SK-N-SH (cell line): ENCODE data around the gene PRRT4. TPM values are rescaled to one million over a fixed set of nuclear protein-coding genes. Genes with fewer than 3 reads are reported as not detected.

Experiments used
- CTCF ChIA-PET: fragments of 300-600, 350-600 bp; formaldehyde crosslinking; extraction: SDS; loops from one replicate; lab custom pipeline; 2021; lab: Yijun Ruan, JAX
- POLR2A ChIA-PET: fragments of 350-600 bp; sonication (Branson Sonifier 250); formaldehyde crosslinking; extraction: SDS; loops from one replicate; lab custom pipeline; 2020; ENCODE audit warnings: antibody characterized with exemption, inconsistent platforms; lab: Yijun Ruan, JAX
- DNase-seq: peaks from one replicate; pipeline ENCODE4 v3.0.0; 2012
- H2AFZ ChIP-seq: fragments of 200-600 bp; sonication (generic); 2 replicates; pipeline ENCODE4 v1.8.1; 2016; ENCODE audit warnings: antibody characterized with exemption, mild to moderate bottlenecking, low read depth
- H3F3A ChIP-seq: fragments of 200-600 bp; sonication (generic); replicated peaks from 2 replicates; pipeline ENCODE3; 2016; ENCODE audit warnings: antibody characterized with exemption, mild to moderate bottlenecking; ENCODE audit not compliant: insufficient read depth
- H3K27ac ChIP-seq, 2 experiments: fragments of 200-500 bp in 1 of 2; fragments of 200-600 bp in 1 of 2; sonication (Bioruptor generic) in 1 of 2; sonication (generic), shearing (Covaris generic) in 1 of 2; 2 replicates each; pipeline versions ENCODE4 v1.5.1 to v1.6.1; 2014 to 2016; ENCODE audit warnings: low read depth in 2 of 2, inconsistent platforms in 1 of 2, low read length in 1 of 2, mild to moderate bottlenecking in 1 of 2, mixed read lengths in 1 of 2
- H3K27me3 ChIP-seq: fragments of 200-600 bp; sonication (generic), shearing (Covaris generic); 2 replicates; pipeline ENCODE4 v1.6.1; 2016; ENCODE audit warnings: mixed run types; ENCODE audit not compliant: insufficient read depth
- H3K36me3 ChIP-seq, 2 experiments: fragments of 200-500 bp in 1 of 2; fragments of 200-600 bp in 1 of 2; sonication (Bioruptor generic) in 1 of 2; sonication (generic) in 1 of 2; replicated peaks in 1 of 2; 2 replicates each; pipeline versions ENCODE3 to v1.5.1; 2014 to 2016; ENCODE audit warnings: low read length in 1 of 2, mild to moderate bottlenecking in 1 of 2; ENCODE audit not compliant: insufficient read depth in 2 of 2, control insufficient read depth in 1 of 2
- H3K4me1 ChIP-seq, 2 experiments: fragments of 200-500 bp in 1 of 2; fragments of 200-600 bp in 1 of 2; sonication (Bioruptor generic) in 1 of 2; sonication (generic), shearing (Covaris generic) in 1 of 2; 2 replicates each; pipeline versions ENCODE4 v1.5.1 to v1.6.1; 2014 to 2016; ENCODE audit warnings: low read depth in 1 of 2, low read length in 1 of 2, mixed run types in 1 of 2; ENCODE audit not compliant: insufficient read depth in 2 of 2, control insufficient read depth in 1 of 2
- H3K4me2 ChIP-seq: fragments of 200-600 bp; sonication (generic), shearing (Covaris generic); 2 replicates; pipeline ENCODE4 v1.6.1; 2017; ENCODE audit warnings: mixed run types
- H3K4me3 ChIP-seq, 2 experiments: fragments of 200-500 bp in 1 of 2; fragments of 200-600 bp in 1 of 2; sonication (Bioruptor generic) in 1 of 2; sonication (generic), shearing (Covaris generic) in 1 of 2; 2 replicates each; pipeline versions ENCODE4 v1.5.1 to v1.8.1; 2014 to 2016; ENCODE audit warnings: low read depth in 2 of 2, inconsistent platforms in 1 of 2, low read length in 1 of 2, mild to moderate bottlenecking in 1 of 2, mixed read lengths in 1 of 2, moderate library complexity in 1 of 2
- H3K79me2 ChIP-seq: fragments of 200-600 bp; sonication (generic); 2 replicates; pipeline ENCODE4 v1.8.1; 2017; ENCODE audit warnings: mild to moderate bottlenecking; ENCODE audit not compliant: insufficient read depth
- H3K9ac ChIP-seq: fragments of 200-600 bp; sonication (generic); 2 replicates; pipeline ENCODE4 v1.6.1; 2017; ENCODE audit warnings: mixed run types
- H3K9me2 ChIP-seq: fragments of 200-600 bp; sonication (generic); 2 replicates; pipeline ENCODE4 v1.6.1; 2017; ENCODE audit warnings: mixed run types
- H3K9me3 ChIP-seq: fragments of 200-600 bp; sonication (generic); 2 replicates; pipeline ENCODE4 v1.6.1; 2017; ENCODE audit warnings: mixed run types, mild to moderate bottlenecking, moderate library complexity
- H4K20me1 ChIP-seq: fragments of 200-600 bp; sonication (generic); 2 replicates; pipeline ENCODE4 v1.6.1; 2017; ENCODE audit warnings: mild to moderate bottlenecking, mixed run types; ENCODE audit not compliant: insufficient read depth
- CHD2 ChIP-seq: fragments of 150-350 bp; IDR thresholded peaks from 2 replicates; pipeline ENCODE4 v1.6.1; 2018; ENCODE audit warnings: low read length; ENCODE audit not compliant: partially characterized antibody
- EP300 ChIP-seq, 2 experiments: IDR thresholded peaks; 2 replicates each; pipeline versions ENCODE4 v1.4.0 to v1.6.1; 2012; ENCODE audit warnings: borderline replicate concordance in 1 of 2, low read depth in 1 of 2, low read length in 1 of 2
- FOSL2 ChIP-seq: IDR thresholded peaks from 2 replicates; pipeline ENCODE4 v1.4.0; 2012; ENCODE audit warnings: low read depth, mild to moderate bottlenecking, moderate library complexity, borderline replicate concordance
- FOXM1 ChIP-seq: IDR thresholded peaks from 2 replicates; pipeline ENCODE4 v1.4.0; 2012; ENCODE audit warnings: low read depth, mild to moderate bottlenecking
- GATA2 ChIP-seq: sonication (generic); formaldehyde crosslinking; IDR thresholded peaks from 2 replicates; pipeline ENCODE4 v1.5.0; 2020; ENCODE audit warnings: mild to moderate bottlenecking, missing genetic modification reagents
- JUND ChIP-seq: IDR thresholded peaks from 2 replicates; pipeline ENCODE4 v1.4.0; 2012
- MXI1 ChIP-seq: IDR thresholded peaks from 2 replicates; pipeline ENCODE4 v1.6.1; 2012; ENCODE audit warnings: mild to moderate bottlenecking, low read depth, low read length, improper control_type of control experiment
- NFIC ChIP-seq: IDR thresholded peaks from 2 replicates; pipeline ENCODE4 v1.4.0; 2012; ENCODE audit warnings: borderline replicate concordance
- NRF1 ChIP-seq: IDR thresholded peaks from 2 replicates; pipeline ENCODE4 v1.6.1; 2012; ENCODE audit warnings: low read depth, mild to moderate bottlenecking, low read length
- POLR2AphosphoS5 ChIP-seq: IDR thresholded peaks from 2 replicates; pipeline ENCODE4 v1.6.1; 2012; ENCODE audit warnings: low read depth, low read length
- RAD21 ChIP-seq: IDR thresholded peaks from 2 replicates; pipeline ENCODE4 v1.6.1; 2012; ENCODE audit warnings: mild to moderate bottlenecking, low read length
- RCOR1 ChIP-seq: fragments of 150-350 bp; IDR thresholded peaks from 2 replicates; pipeline ENCODE4 v1.6.1; 2017; ENCODE audit warnings: antibody characterized with exemption, low read length
- RFX5 ChIP-seq: IDR thresholded peaks from 2 replicates; pipeline ENCODE4 v1.6.1; 2012; ENCODE audit warnings: mild to moderate bottlenecking, improper control_type of control experiment, low read length
- RXRA ChIP-seq: IDR thresholded peaks from 2 replicates; pipeline ENCODE4 v1.4.0; 2012; ENCODE audit warnings: low read depth, mild to moderate bottlenecking, borderline replicate concordance
- SMC3 ChIP-seq: IDR thresholded peaks from 2 replicates; pipeline ENCODE4 v1.6.1; 2012; ENCODE audit warnings: low read depth, low read length, improper control_type of control experiment
- TEAD4 ChIP-seq: IDR thresholded peaks from 2 replicates; pipeline ENCODE4 v1.4.0; 2012; ENCODE audit warnings: mild to moderate bottlenecking, borderline replicate concordance; ENCODE audit not compliant: insufficient read depth
- YY1 ChIP-seq: IDR thresholded peaks from 2 replicates; pipeline ENCODE4 v1.4.0; 2012; ENCODE audit warnings: low read depth, mild to moderate bottlenecking
- WGBS: methylation state at CpG from one replicate; pipeline ENCODE4 v1.1.6; 2017; ENCODE audit warnings: low lambda C conversion rate; 5-methylcytosine and 5-hydroxymethylcytosine counted together
- polyA plus RNA-seq, 3 experiments: library from polyadenylated mRNA; depleted of rRNA; stranded (reverse); fragments of >200 nt; gene quantifications; 2 replicates each; pipeline ENCODE4 v1.2.3, GENCODE V29; 2012
- TF ChIP-seq, protein P1 (sequence below): IDR thresholded peaks from 2 replicates; pipeline ENCODE4 v1.4.0; 2012; ENCODE audit warnings: low read depth
- TF ChIP-seq, protein P2 (sequence below): IDR thresholded peaks from 2 replicates; pipeline ENCODE4 v1.4.0; 2012; ENCODE audit warnings: low read depth, borderline replicate concordance
- TF ChIP-seq, protein P3 (sequence below): fragments of 200-600 bp; sonication (generic); IDR thresholded peaks from 2 replicates; pipeline ENCODE4 v1.6.1; 2017; ENCODE audit warnings: antibody characterized with exemption, mild to moderate bottlenecking, moderate library complexity

The PRRT4 gene
- polyA plus RNA-seq, 1 of the 3 experiments (the other 2 are of a cell fraction), result 1.5 TPM

DNA sequence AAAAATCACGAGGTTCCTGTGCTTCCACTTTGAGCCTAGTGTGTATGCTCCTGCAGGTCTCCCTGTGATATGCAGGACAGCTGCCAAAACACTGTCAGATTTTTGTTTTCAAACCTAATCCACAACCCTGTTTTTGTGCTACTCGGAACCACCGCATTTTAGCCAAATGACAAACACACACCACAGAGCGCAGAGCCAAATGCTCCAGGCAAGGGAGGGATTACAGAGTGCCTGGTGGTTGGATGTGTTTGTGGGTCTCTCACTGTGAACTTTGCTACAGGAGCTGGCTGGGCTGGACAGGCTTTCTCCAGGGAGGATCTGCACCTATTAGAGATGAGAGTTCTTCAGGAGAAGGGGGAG is 12.0 kb downstream of the PRRT4 start (continued):
- TF ChIP-seq FOXM1 (no peak), TEAD4 (no peak), NFIC (no peak), FOSL2 (no peak), RAD21 (no peak), POLR2AphosphoS5 (no peak), CHD2 (peak; percentile 61), RFX5 (no peak)
- TF ChIP-seq, protein P1, sequence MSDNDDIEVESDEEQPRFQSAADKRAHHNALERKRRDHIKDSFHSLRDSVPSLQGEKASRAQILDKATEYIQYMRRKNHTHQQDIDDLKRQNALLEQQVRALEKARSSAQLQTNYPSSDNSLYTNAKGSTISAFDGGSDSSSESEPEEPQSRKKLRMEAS, result no peak
- TF ChIP-seq, protein P2, sequence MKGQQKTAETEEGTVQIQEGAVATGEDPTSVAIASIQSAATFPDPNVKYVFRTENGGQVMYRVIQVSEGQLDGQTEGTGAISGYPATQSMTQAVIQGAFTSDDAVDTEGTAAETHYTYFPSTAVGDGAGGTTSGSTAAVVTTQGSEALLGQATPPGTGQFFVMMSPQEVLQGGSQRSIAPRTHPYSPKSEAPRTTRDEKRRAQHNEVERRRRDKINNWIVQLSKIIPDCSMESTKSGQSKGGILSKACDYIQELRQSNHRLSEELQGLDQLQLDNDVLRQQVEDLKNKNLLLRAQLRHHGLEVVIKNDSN, result no peak

DNA sequence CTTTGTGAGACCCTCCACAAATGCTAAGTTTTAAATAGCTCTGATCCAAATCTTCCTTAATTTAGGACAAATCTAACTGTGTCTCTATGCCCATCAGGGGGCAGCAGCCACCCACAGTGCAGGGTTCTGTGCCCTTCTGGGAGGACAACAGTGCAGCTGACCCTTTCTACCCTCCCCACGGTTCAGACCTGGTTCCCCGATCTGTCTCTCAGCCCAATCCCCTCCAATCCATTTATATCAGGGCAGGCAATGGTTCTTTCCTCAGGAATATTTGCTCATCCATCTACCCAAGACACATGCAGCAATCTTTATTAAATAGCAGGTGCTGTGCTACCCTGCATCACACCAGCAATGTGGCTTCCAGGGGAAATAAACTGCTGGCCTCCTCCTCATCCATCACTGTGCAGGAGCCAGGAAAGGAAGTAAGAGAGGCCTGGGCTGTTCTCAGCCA is 13.8 kb downstream of the PRRT4 start:
- ChIA-PET POLR2A (interaction anchor here (0.8 to 5.1 kb wide), 10 partner anchors 8 to 128 kb away, joined by 3 to 107 read pairs (median 4); partner anchors contain the start of genes HILPDA and METTL2B), CTCF (interaction anchor here (0.5 to 15.8 kb wide), 56 partner anchors 9 to 760 kb away, joined by 3 to 1786 read pairs (median 4); partner anchors contain the start of genes ARF5, ATP6V1F, HILPDA and IMPDH1)
- WGBS, result 0% methylated on average over 2 of the region's 2 CpGs
- no peaks in the 10 kb centered on the region for H3K9me3 ChIP-seq
- peak; percentile 99 for TF ChIP-seq SMC3
- TF ChIP-seq JUND, result no peak
- 0 out of 4 replicates have a peak, but pooled peaks of 1 of the 2 experiments have one; percentile 23 for TF ChIP-seq EP300 (IDR thresholded peaks at IDR 0.05; ENCODE audit: borderline replicate concordance in 1 of 2, low read depth in 1 of 2, low read length in 1 of 2)
- no peak for TF ChIP-seq RXRA
- 0 out of 2 replicates have a peak, but pooled peaks have one; percentile 34 for TF ChIP-seq RCOR1
- TF ChIP-seq NRF1, result 0 out of 2 replicates have a peak, but pooled peaks have one; percentile 11
- TF ChIP-seq, protein P3, sequence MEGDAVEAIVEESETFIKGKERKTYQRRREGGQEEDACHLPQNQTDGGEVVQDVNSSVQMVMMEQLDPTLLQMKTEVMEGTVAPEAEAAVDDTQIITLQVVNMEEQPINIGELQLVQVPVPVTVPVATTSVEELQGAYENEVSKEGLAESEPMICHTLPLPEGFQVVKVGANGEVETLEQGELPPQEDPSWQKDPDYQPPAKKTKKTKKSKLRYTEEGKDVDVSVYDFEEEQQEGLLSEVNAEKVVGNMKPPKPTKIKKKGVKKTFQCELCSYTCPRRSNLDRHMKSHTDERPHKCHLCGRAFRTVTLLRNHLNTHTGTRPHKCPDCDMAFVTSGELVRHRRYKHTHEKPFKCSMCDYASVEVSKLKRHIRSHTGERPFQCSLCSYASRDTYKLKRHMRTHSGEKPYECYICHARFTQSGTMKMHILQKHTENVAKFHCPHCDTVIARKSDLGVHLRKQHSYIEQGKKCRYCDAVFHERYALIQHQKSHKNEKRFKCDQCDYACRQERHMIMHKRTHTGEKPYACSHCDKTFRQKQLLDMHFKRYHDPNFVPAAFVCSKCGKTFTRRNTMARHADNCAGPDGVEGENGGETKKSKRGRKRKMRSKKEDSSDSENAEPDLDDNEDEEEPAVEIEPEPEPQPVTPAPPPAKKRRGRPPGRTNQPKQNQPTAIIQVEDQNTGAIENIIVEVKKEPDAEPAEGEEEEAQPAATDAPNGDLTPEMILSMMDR, result peak; percentile 98
- TF ChIP-seq CHD2, result peak; percentile 74
- no peak for TF ChIP-seq YY1
- peak; percentile 41; the same call in 1 of the 2 replicates for TF ChIP-seq MXI1
- 0 out of 2 replicates have a peak, but pooled peaks have one; percentile 46 for TF ChIP-seq GATA2 (CRISPR knock-in tag)
- peak; percentile 83; the same call in 1 of the 2 replicates for TF ChIP-seq RFX5
- peak; percentile 100 for TF ChIP-seq RAD21
- H4K20me1 ChIP-seq, result no peaks in the 10 kb centered on the region
- H3K4me2 ChIP-seq, result no peak overlapping the region
- H3K9me2 ChIP-seq, result no peaks in the 10 kb centered on the region
- peaks cover 7% of the 10 kb centered on the region; the same call in 1 of the 2 replicates for H3K27me3 ChIP-seq
- no peaks in the 10 kb centered on the region for H3F3A ChIP-seq
- no peak overlapping the region for H3K9ac ChIP-seq
- peaks cover 0 to 44% of the 10 kb centered on the region in 2 experiments; a peak in 2 of 4 replicates for H3K4me1 ChIP-seq
- peak overlapping the region in 1 of 2 experiments; percentile 92; a peak in 2 of 4 replicates for H3K27ac ChIP-seq
- peaks cover 10% of the 10 kb centered on the region for H3K79me2 ChIP-seq
- no peaks in the 10 kb centered on the region for H3K36me3 ChIP-seq
- DNase-seq, result peak; percentile 89
- H2AFZ ChIP-seq, result no peak overlapping the region
- no peak overlapping the region for H3K4me3 ChIP-seq
